GM12801 (cell line): Measurements from ENCODE around the gene TMEM213.

Source experiments
- CTCF ChIP-seq: IDR thresholded peaks from one replicate; pipeline ENCODE4 v1.5.1; 2011; ENCODE audit warnings: control low read depth; ENCODE audit not compliant: insufficient read length; ENCODE audit errors: extremely low read depth

TMEM213 gene

GRCh38 chr7:138869353-138869752 is 71.6 kb downstream of the TMEM213 start:
- no peak for TF ChIP-seq CTCF

- no peak for TF ChIP-seq CTCF
These were observed 73.4 kb downstream of the TMEM213 start for GRCh38 chr7:138871065-138871813.

GRCh38 chr7:138871814-138872090 is 74.0 kb downstream of the TMEM213 start:
- TF ChIP-seq CTCF = no peak

- no peak for TF ChIP-seq CTCF
These were observed 74.8 kb downstream of the TMEM213 start for GRCh38 chr7:138872576-138872975.

- TF ChIP-seq CTCF = no peak
These were observed 75.6 kb downstream of the TMEM213 start for GRCh38 chr7:138873220-138873892.

GRCh38 chr7:138875794-138876193 is 78.0 kb downstream of the TMEM213 start:
- TF ChIP-seq CTCF = no peak

GRCh38 chr7:138876326-138876725 is 78.5 kb downstream of the TMEM213 start:
- no peak for TF ChIP-seq CTCF

GRCh38 chr7:138878051-138878450 is 80.3 kb downstream of the TMEM213 start:
- no peak for TF ChIP-seq CTCF
